Endothelial cell of umbilical vein (primary cell): ENCODE results near the gene ZNF207. TPM values are rescaled to one million over a fixed set of nuclear protein-coding genes. Genes with fewer than 3 reads are reported as not detected.

Experiments
- BruUV-seq: library from RNA; stranded (reverse); fragments of 400-500 nt; replicated peaks from 2 replicates; lab custom pipeline; 2021; lab: Mats Ljungman, UMichigan
- CTCF ChIA-PET: fragments of 300-600, 350-600 bp; sonication (Branson Sonifier 250); formaldehyde crosslinking; loops from one replicate; lab custom pipeline; 2021; ENCODE audit warnings: antibody characterized with exemption, inconsistent platforms; lab: Charles Lee
- POLR2A ChIA-PET: fragments of 300-600, 350-600 bp; sonication (Branson Sonifier 250); formaldehyde crosslinking; loops from one replicate; lab custom pipeline; 2021; ENCODE audit warnings: antibody characterized with exemption, inconsistent platforms; lab: Charles Lee
- DNase-seq: peaks from one replicate; pipeline ENCODE4 v3.0.0-alpha.2; 2011; ENCODE audit warnings: low read depth, low spot score
- FAIRE-seq: peaks from 2 replicates; lab custom pipeline; 2011; peaks lifted over from hg19 to GRCh38; lab: Jason Lieb, UNC
- H2AFZ ChIP-seq: 2 replicates; pipeline ENCODE4 v1.6.0; 2012; ENCODE audit warnings: low read depth, low read length, control low read depth, inconsistent platforms
- H3K27ac ChIP-seq: 2 replicates; pipeline ENCODE4 v1.5.1; 2011; ENCODE audit warnings: low read depth, mild to moderate bottlenecking, control low read depth, low read length, moderate library complexity; ENCODE audit not compliant: insufficient read depth
- H3K27me3 ChIP-seq, 2 experiments: 2 replicates each; pipeline versions ENCODE4 v1.6.0 to v1.6.1; 2011; ENCODE audit warnings: low read length in 2 of 2, mixed read lengths in 1 of 2; ENCODE audit not compliant: control insufficient read depth in 2 of 2, insufficient read depth in 2 of 2
- H3K36me3 ChIP-seq, 2 experiments: 2 replicates in 1 of 2; 3 replicates in 1 of 2; pipeline ENCODE4 v1.5.1; 2011; ENCODE audit warnings: low read length in 2 of 2, mild to moderate bottlenecking in 1 of 2, moderate library complexity in 1 of 2; ENCODE audit not compliant: control insufficient read depth in 2 of 2, insufficient read depth in 2 of 2; ENCODE audit errors: extremely low read depth in 1 of 2
- H3K4me1 ChIP-seq: 3 replicates; pipeline ENCODE4 v1.5.1; 2011; ENCODE audit warnings: mild to moderate bottlenecking, low read length; ENCODE audit not compliant: control insufficient read depth, insufficient read depth; ENCODE audit errors: extremely low read depth
- H3K4me2 ChIP-seq: 2 replicates; pipeline ENCODE4 v1.6.1; 2011; ENCODE audit warnings: low read length, control low read depth, mixed read lengths; ENCODE audit not compliant: insufficient read depth
- H3K4me3 ChIP-seq, 3 experiments: fragments of 200-600 bp in 1 of 3; sonication (generic), shearing (Covaris generic) in 1 of 3; replicated peaks in 1 of 3; 2 replicates each; pipeline ENCODE4 v1.5.1; 2011 to 2016; ENCODE audit warnings: control low read depth in 3 of 3, low read length in 3 of 3, mild to moderate bottlenecking in 2 of 3, inconsistent platforms in 1 of 3, low read depth in 1 of 3, moderate library complexity in 1 of 3; ENCODE audit not compliant: insufficient read depth in 1 of 3
- H3K79me2 ChIP-seq: 2 replicates; pipeline ENCODE4 v1.6.0; 2012; ENCODE audit warnings: low read length, inconsistent platforms; ENCODE audit not compliant: control insufficient read depth, insufficient read depth
- H3K9ac ChIP-seq: replicated peaks from 2 replicates; pipeline ENCODE3; 2011; ENCODE audit warnings: low read length, control low read depth; ENCODE audit not compliant: insufficient read depth; ENCODE audit errors: extremely low read depth
- H3K9me1 ChIP-seq: replicated peaks from 3 replicates; pipeline ENCODE4 v1.6.0; 2011; ENCODE audit warnings: mild to moderate bottlenecking, low read length; ENCODE audit not compliant: control insufficient read depth, insufficient read depth; ENCODE audit errors: extremely low read depth
- H3K9me3 ChIP-seq: replicated peaks from 2 replicates; pipeline ENCODE4 v1.5.1; 2012; ENCODE audit warnings: low read length, inconsistent platforms; ENCODE audit not compliant: control insufficient read depth, insufficient read depth
- H4K20me1 ChIP-seq: replicated peaks from 2 replicates; pipeline ENCODE3; 2011; ENCODE audit warnings: mild to moderate bottlenecking, low read length; ENCODE audit not compliant: control insufficient read depth, insufficient read depth; ENCODE audit errors: extremely low read depth
- EZH2 ChIP-seq: IDR thresholded peaks from 2 replicates; pipeline ENCODE4 v1.6.1; 2012; ENCODE audit warnings: borderline replicate concordance, low read depth, mild to moderate bottlenecking, moderate library complexity, low read length, inconsistent platforms; ENCODE audit not compliant: severe bottlenecking
- FOS ChIP-seq: IDR thresholded peaks from 2 replicates; pipeline ENCODE4 v1.6.1; 2011; ENCODE audit warnings: mild to moderate bottlenecking, low read length, moderate library complexity, borderline replicate concordance; ENCODE audit not compliant: insufficient read depth
- GATA2 ChIP-seq: IDR thresholded peaks from 2 replicates; pipeline ENCODE4 v1.7.0; 2011; ENCODE audit warnings: low read depth, mild to moderate bottlenecking, moderate library complexity, mixed read lengths, low read length; ENCODE audit not compliant: insufficient read length, insufficient read depth
- JUN ChIP-seq: IDR thresholded peaks from 2 replicates; pipeline ENCODE4 v1.6.1; 2011; ENCODE audit warnings: borderline replicate concordance, low read depth; ENCODE audit not compliant: insufficient read length, insufficient read depth
- MYC ChIP-seq: IDR thresholded peaks from one replicate; pipeline ENCODE4 v1.6.1; 2011; ENCODE audit warnings: mild to moderate bottlenecking, low read depth, low read length
- POLR2A ChIP-seq: IDR thresholded peaks from 2 replicates; pipeline ENCODE4 v1.6.1; 2012; ENCODE audit warnings: low read depth, mild to moderate bottlenecking, control low read depth, low read length
- POLR2AphosphoS5 ChIP-seq: IDR thresholded peaks from 2 replicates; pipeline ENCODE4 v1.6.1; 2012; ENCODE audit warnings: low read depth, mild to moderate bottlenecking, control low read depth, low read length, moderate library complexity; ENCODE audit not compliant: insufficient read depth
- dilution Hi-C: fragments of 300-500 bp; cut with MboI; formaldehyde crosslinking; loops from one replicate; pipeline ENCODE4 v1.15.0; 2019; ENCODE audit warnings: low sequenced_read_pairs; ENCODE audit not compliant: extremely low pct_ligation_motif_present
- intact Hi-C: fragments of 100-400 bp; cut with micrococcal nuclease; formaldehyde crosslinking; loops from one replicate; pipeline ENCODE4 v1.10.0; 2022
- polyA plus RNA-seq, 4 experiments: library from polyadenylated mRNA; depleted of rRNA in 3 of 4; stranded (reverse) in 3 of 4; unstranded in 1 of 4; fragments of >200 nt; gene quantifications; 2 replicates each; pipeline versions ENCODE4 v1.2.1 to v1.2.3, GENCODE V29; 2011 to 2012; ENCODE audit warnings: missing spikeins in 1 of 4
- total RNA-seq: library from RNA; stranded (reverse); gene quantifications from 2 replicates; pipeline ENCODE4 v1.2.3, GENCODE V29; 2021
- TF ChIP-seq, protein P1 (sequence below): IDR thresholded peaks from 2 replicates; pipeline ENCODE4 v1.6.1; 2011; ENCODE audit not compliant: insufficient read depth, insufficient read length
- TF ChIP-seq, protein P2 (sequence below), 2 donors: IDR thresholded peaks; 1 replicate in 1 of 2; 2 replicates in 1 of 2; pipeline ENCODE4 v1.5.1; 2011; ENCODE audit warnings: low read length in 2 of 2, mild to moderate bottlenecking in 2 of 2, moderate library complexity in 2 of 2, control low read depth in 1 of 2, inconsistent platforms in 1 of 2, low read depth in 1 of 2; ENCODE audit not compliant: insufficient read depth in 1 of 2; ENCODE audit errors: extremely low read depth in 1 of 2

Gene ZNF207
- total and polyA plus RNA-seq, 2 donors (not counting 3 experiments of a cell fraction or from before 2014, with no cell fraction given) = 206 to 231 TPM

DNA sequence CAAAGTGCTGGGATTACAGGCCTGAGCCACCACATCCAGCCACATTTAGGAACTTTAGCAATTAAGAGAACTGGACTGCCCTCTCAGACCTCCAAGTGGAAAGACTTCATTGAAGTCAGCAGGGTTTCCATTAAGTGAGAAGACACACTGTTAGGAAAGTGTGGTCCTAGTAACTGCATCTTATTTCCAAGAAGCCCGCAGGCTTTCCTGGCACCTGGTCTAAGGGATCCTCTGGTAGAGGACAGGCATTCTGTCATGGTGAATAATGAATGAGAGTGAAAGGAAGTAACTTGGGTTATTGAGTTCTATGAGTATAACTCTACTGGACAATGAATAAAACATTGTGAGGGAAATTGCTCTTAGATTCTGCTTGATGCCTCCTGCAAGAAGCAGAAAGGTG lies 22.0 kb upstream of the ZNF207 start:
- intact Hi-C loops (no loop called here), dilution Hi-C loops (no loop called here)
- Histone ChIP-seq H3K4me2 (no peak overlapping the region), H3K9ac (no peak overlapping the region), H3K27ac (no peak overlapping the region), H3K4me1 (no peaks in the 10 kb centered on the region), H3K9me3 (no peaks in the 10 kb centered on the region), H3K4me3 (no peak overlapping the region), H3K36me3 (peaks cover 0 to 1% of the 10 kb centered on the region in 2 experiments), H3K9me1 (no peaks in the 10 kb centered on the region), H2AFZ (no peak overlapping the region), H4K20me1 (no peaks in the 10 kb centered on the region), H3K79me2 (no peaks in the 10 kb centered on the region), H3K27me3 (no peaks in the 10 kb centered on the region)
- ChIA-PET POLR2A (no interaction called here), CTCF (interaction anchor here (0.9 kb wide), 1 partner anchor 108 kb away, joined by 3 read pairs; no protein-coding TSS in a partner anchor)
- FAIRE-seq (no peak), DNase-seq (no peak)
- no TSS peak for BruUV-seq
- no peak for TF ChIP-seq POLR2AphosphoS5
- TF ChIP-seq, protein P1, sequence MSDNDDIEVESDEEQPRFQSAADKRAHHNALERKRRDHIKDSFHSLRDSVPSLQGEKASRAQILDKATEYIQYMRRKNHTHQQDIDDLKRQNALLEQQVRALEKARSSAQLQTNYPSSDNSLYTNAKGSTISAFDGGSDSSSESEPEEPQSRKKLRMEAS = no peak
- TF ChIP-seq FOS = no peak
- no peak for TF ChIP-seq POLR2A
- TF ChIP-seq MYC = no peak
- no peak for TF ChIP-seq EZH2
- TF ChIP-seq GATA2 = no peak
- TF ChIP-seq, protein P2, sequence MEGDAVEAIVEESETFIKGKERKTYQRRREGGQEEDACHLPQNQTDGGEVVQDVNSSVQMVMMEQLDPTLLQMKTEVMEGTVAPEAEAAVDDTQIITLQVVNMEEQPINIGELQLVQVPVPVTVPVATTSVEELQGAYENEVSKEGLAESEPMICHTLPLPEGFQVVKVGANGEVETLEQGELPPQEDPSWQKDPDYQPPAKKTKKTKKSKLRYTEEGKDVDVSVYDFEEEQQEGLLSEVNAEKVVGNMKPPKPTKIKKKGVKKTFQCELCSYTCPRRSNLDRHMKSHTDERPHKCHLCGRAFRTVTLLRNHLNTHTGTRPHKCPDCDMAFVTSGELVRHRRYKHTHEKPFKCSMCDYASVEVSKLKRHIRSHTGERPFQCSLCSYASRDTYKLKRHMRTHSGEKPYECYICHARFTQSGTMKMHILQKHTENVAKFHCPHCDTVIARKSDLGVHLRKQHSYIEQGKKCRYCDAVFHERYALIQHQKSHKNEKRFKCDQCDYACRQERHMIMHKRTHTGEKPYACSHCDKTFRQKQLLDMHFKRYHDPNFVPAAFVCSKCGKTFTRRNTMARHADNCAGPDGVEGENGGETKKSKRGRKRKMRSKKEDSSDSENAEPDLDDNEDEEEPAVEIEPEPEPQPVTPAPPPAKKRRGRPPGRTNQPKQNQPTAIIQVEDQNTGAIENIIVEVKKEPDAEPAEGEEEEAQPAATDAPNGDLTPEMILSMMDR (IDR thresholded peaks at IDR 0.05; ENCODE audit: extremely low read depth in 1 of 2, insufficient read depth in 1 of 2, low read depth in 1 of 2, low read length in 2 of 2) = no peak
- TF ChIP-seq JUN = no peak
